Measurements from ENCODE around the gene PRPF39. TPM values are rescaled to one million over a fixed set of nuclear protein-coding genes. Genes with fewer than 3 reads are reported as not detected.
A peak's percentile ranks its signal among the peaks of the same experiment; 100 is the strongest.

PRPF39 gene
- total and polyA plus RNA-seq, 2 of the 4 experiments (the other 2 are of a cell fraction), result 18.1 to 29.6 TPM

DNA sequence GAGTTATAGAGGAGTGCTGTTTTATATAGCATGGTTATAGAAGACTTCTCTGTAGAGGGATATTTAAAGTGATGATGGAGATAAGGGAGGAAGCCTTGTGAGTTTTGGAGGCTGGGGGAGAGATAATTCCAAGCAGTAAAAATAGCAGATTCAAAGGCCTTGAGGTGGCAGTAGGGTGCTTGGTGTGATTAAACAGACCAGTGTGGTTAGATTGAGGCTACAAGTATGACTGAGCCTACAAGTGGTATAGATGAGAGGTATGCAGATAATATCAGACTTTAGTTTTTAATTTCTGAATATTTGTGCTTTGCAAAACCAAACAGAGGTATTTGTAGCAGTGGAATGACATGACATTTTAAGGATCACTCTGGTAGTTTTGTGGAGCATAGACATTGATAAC, 72.2 kb downstream of the PRPF39 start:
- H2BK20ac ChIP-seq (ENCODE audit: low read depth, low read length), result no peak overlapping the region
- H2AFZ ChIP-seq (replicated peaks; ENCODE audit: low read length, poor library complexity), result no peak overlapping the region
- no peaks in the 10 kb centered on the region for H3K36me3 ChIP-seq (ENCODE audit: control insufficient read depth, insufficient read depth, low read length)
- no peak overlapping the region for H3K4me2 ChIP-seq (ENCODE audit: low read depth, low read length)
- H4K91ac ChIP-seq (ENCODE audit: insufficient read depth, low read depth, low read length), result no peak overlapping the region
- DNase-seq (peak; percentile 4), ATAC-seq (ENCODE audit: low read depth) (no peak)
- no peak overlapping the region for H4K8ac ChIP-seq (ENCODE audit: low read depth in 2 of 2, low read length in 2 of 2)
- no peak overlapping the region for H3K18ac ChIP-seq (ENCODE audit: low read depth, low read length)
- TF ChIP-seq MXI1 (IDR thresholded peaks at IDR 0.05; ENCODE audit: borderline replicate concordance, low read depth, low read length) (no peak), CEBPB (IDR thresholded peaks at IDR 0.05; ENCODE audit: low read depth, low read length) (no peak)
- TF ChIP-seq, protein P1, sequence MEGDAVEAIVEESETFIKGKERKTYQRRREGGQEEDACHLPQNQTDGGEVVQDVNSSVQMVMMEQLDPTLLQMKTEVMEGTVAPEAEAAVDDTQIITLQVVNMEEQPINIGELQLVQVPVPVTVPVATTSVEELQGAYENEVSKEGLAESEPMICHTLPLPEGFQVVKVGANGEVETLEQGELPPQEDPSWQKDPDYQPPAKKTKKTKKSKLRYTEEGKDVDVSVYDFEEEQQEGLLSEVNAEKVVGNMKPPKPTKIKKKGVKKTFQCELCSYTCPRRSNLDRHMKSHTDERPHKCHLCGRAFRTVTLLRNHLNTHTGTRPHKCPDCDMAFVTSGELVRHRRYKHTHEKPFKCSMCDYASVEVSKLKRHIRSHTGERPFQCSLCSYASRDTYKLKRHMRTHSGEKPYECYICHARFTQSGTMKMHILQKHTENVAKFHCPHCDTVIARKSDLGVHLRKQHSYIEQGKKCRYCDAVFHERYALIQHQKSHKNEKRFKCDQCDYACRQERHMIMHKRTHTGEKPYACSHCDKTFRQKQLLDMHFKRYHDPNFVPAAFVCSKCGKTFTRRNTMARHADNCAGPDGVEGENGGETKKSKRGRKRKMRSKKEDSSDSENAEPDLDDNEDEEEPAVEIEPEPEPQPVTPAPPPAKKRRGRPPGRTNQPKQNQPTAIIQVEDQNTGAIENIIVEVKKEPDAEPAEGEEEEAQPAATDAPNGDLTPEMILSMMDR (conservative IDR thresholded peaks at IDR 0.05; ENCODE audit: low read depth, low read length), result 0 out of 2 replicates have a peak, but pooled peaks have one; percentile 17
- H3K9me3 ChIP-seq (ENCODE audit: control insufficient read depth, insufficient read depth, low read length), result no peaks in the 10 kb centered on the region
- H2AK9ac ChIP-seq (replicated peaks; ENCODE audit: low read depth, low read length, poor library complexity), result no peak overlapping the region
- H3K27ac ChIP-seq (ENCODE audit: insufficient read depth, low read length), result no peak overlapping the region
- no peak overlapping the region for H2BK5ac ChIP-seq (ENCODE audit: low read depth, low read length, poor library complexity, severe bottlenecking)
- H4K20me1 ChIP-seq (ENCODE audit: insufficient read depth, low read length), result no peaks in the 10 kb centered on the region
- no peak overlapping the region for H2BK15ac ChIP-seq (ENCODE audit: low read depth, low read length)
- no peaks in the 10 kb centered on the region for H3K4me1 ChIP-seq (ENCODE audit: control insufficient read depth, insufficient read depth, low read length)
- no peaks in the 10 kb centered on the region for H3K9me1 ChIP-seq (ENCODE audit: insufficient read depth, low read length)
- no peak overlapping the region for H4K5ac ChIP-seq (ENCODE audit: low read depth, low read length)
- H3K23ac ChIP-seq (ENCODE audit: low read depth, low read length), result no peak overlapping the region
- no peak overlapping the region for H3K9ac ChIP-seq (ENCODE audit: low read depth, low read length)
- no peak overlapping the region for H3K4ac ChIP-seq (ENCODE audit: low read depth, low read length)
- in situ Hi-C loops (cut with MboI; ENCODE audit: low sequenced_read_pairs) (no loop called here), dilution Hi-C loops (cut with HindIII; ENCODE audit: low sequenced_read_pairs, unreplicated experiment) (no loop called here), intact Hi-C loops (cut with micrococcal nuclease) (no loop called here)
- no peak overlapping the region for H2AK5ac ChIP-seq (ENCODE audit: low read depth, low read length)
- no peaks in the 10 kb centered on the region for H3K27me3 ChIP-seq (ENCODE audit: control insufficient read depth, insufficient read depth, low read length)
- CTCF ChIA-PET, result no interaction called here
- no peak overlapping the region for H3K56ac ChIP-seq (ENCODE audit: extremely low read depth, insufficient read depth, low read length)
- no peak overlapping the region for H3K14ac ChIP-seq (replicated peaks; ENCODE audit: low read depth, low read length)
- POLR2A ChIA-PET (ENCODE audit: unreplicated experiment), result no interaction called here
- no peak overlapping the region for H3K4me3 ChIP-seq (ENCODE audit: insufficient read depth, low read depth, low read length)
- no peaks in the 10 kb centered on the region for H3K79me1 ChIP-seq (ENCODE audit: low read depth in 1 of 2, low read length in 2 of 2)
- BruUV-seq (replicated peaks), result no TSS peak
- H2BK120ac ChIP-seq (ENCODE audit: low read depth, low read length), result no peak overlapping the region

Small RNA genes lying within 50 kb of the gene (microRNA-seq; reads per million reads assigned to microRNA genes)
- gene RF00151 (ENCODE audit: insufficient read depth, insufficient read length) (not detected), gene SNORD127 (ENCODE audit: insufficient read depth, insufficient read length) (11.4 reads per million, percentile 20 among the genes with 10 or more reads in this experiment)

Small RNA genes lying within 50 kb of the gene (small RNA-seq; reads per million reads assigned to genes)
- 0 reads per million in 5 experiments for gene RF00151
- 206 to 19,370 (median 583) reads per million in 5 experiments for gene SNORD127

Other genes starting within 250 kb of the PRPF39 start
- 7.7 and 11.4 TPM in 2 replicates for gene KLHL28, start 122.2 kb upstream of the PRPF39 start, total RNA-seq (2012; rRNA removed)
- gene KLHL28, start 122.2 kb upstream of the PRPF39 start, polyA plus RNA-seq (2012; rRNA removed), result 2.5 and 2.9 TPM in 2 replicates
- gene TOGARAM1, start 121.9 kb upstream of the PRPF39 start, total RNA-seq (2012; rRNA removed), result 11.1 and 13.4 TPM in 2 replicates
- gene TOGARAM1, start 121.9 kb upstream of the PRPF39 start, polyA plus RNA-seq (2012; rRNA removed), result 2.5 and 3.1 TPM in 2 replicates
- gene FKBP3, start 50.4 kb downstream of the PRPF39 start, total RNA-seq (2012; rRNA removed), result 8.6 and 31.1 TPM in 2 replicates
- gene FKBP3, start 50.4 kb downstream of the PRPF39 start, polyA plus RNA-seq (2012; rRNA removed), result 40.2 and 45.3 TPM in 2 replicates
- 7.0 and 10.3 TPM in 2 replicates for gene FANCM, start 51.8 kb downstream of the PRPF39 start, total RNA-seq (2012; rRNA removed)
- 1.7 TPM in 2 replicates for gene FANCM, start 51.8 kb downstream of the PRPF39 start, polyA plus RNA-seq (2012; rRNA removed)
- 18.6 and 29.7 TPM in 2 replicates for gene MIS18BP1, start 169.1 kb downstream of the PRPF39 start, total RNA-seq (2012; rRNA removed)
- gene MIS18BP1, start 169.1 kb downstream of the PRPF39 start, polyA plus RNA-seq (2012; rRNA removed), result 8.6 and 10.6 TPM in 2 replicates